ENCODE results near the gene FCHSD1.

Gene FCHSD1

DNA sequence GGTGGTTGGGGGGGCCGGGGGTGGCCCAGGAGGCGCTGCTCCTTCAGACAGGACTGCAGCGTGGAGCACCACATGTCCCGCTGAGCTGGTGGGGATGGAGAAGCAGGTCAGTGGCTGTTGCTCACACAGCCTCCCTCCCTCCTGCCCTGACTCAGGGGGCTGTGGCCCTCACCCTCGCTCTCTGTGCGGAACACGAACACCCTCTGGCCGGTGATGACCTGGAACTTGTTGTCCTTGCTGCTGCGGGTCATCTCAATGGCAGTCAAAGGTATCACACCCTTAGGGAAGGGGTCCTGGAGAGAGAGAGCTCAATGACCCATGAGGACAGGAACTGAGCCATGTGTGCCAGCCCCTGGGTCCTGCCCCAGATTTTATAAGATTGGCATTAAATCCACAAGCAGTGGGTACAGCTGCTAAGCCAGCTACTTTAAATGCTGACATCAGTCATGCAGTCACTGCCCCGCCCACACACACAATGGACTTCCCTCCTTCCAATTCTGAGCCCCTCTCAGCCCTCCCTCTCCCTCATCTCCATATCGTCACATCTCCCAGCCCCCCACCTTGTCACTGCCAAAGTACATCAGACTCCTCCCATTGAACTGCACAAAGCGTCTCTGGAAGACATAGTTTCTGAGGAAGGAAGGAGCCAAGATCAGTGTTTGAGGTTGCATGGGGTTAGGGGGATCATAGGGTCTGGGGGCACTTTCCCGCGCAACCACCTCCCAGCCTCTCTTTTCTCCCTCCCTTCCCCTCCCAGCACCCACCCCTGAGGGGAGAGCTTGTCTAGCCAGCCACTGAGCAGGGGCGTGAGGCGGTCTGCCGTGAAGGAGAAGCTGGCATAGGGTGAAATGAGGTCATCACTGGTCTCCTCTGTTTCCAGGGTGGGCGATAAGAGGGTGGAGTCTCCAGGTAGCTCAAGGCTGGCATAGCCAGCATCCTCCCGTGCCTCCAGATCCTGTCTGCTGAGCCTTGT is 21.9 kb upstream of the FCHSD1 start:
- no peak for DNase-seq (ENCODE audit: low spot score)

DNA sequence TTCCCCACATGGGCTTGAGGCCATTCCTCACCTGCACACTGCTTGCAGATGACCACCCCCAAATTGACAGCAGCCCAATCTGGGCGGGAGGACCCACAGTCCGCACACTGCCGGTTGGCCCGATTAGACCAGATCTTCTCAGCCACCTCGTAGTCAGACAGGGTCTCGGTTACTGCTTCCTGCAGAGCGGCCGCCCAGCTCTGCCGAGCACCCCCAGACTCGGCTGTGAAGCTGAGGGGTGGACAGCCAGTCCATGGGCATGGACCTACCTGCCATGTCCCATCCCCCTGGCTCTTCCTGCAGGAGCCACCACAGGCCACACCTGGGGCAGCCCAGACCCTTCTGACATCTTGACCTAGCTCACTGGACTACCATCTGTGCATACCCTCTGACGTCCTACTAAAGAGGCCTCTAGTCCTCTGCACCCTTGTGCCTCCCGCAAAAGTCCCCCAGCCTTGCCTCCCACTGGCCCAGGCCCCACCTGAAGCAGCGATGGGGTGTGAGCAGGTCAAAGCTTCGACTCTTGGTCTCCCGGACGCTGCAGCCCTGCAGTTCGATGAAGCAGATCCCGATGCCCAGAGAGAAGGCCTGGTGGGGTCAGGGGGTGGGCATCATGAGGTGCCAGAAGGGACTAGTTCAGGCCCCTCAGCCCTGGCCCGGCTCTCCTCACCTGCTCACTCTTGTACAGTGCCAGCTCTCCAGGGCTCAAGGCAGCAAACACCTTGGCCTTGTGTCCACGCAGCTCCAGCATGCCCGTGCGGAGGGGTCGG is 21.0 kb upstream of the FCHSD1 start:
- DNase-seq (ENCODE audit: low spot score): no peak

DNA sequence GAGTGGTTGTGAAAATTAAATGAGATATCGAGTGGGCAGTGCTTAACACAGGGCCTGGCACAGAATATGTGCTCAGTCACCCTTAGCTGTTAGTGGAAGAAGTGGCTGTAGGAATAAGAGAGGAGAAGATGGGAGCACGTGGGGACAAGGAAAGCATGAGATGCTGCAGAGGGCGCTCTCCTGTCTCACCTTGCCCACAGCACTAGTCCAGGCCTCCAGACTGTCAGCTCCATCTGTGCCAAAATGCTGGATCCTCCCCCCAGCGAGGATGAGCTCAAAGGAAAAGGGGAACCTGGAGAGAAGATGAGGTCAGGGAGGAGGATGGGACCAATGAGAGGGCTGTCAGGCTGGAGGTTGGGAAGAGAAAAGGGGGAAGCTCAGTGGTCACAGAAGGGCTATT is 18.3 kb upstream of the FCHSD1 start:
- no peak for DNase-seq (ENCODE audit: low spot score)

DNA sequence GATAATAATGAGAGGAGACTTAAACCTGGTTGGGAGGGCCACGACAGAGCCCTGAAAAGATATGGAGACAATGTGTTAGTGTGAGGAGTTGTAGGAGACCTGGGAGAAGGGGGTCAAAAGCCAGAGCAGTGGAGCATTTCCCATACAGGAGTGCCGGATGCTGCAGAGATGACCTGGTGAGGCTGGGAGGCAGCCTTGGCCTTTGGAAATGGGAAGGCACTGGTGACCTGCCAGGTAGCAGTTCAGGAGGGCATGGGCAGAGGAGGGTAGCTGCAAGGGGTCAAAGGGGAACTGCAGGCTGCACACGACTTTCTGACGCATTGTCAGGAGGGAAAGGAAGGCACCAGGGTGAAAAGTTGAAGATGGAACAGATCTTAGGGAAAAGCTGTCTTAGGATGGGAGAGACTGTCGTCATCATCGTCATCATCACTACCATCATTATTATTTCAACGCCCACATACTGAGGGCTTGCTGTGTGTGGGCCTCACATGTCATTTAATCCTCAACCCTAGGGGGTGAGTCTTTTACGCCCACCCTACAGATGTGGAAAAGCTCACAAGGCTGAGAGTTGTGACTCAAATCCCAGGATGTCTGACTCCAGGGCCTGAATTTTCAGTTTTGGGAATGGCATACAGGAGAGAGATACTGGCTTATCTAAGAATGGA is 17.5 kb upstream of the FCHSD1 start:
- no peak for DNase-seq (ENCODE audit: low spot score)

DNA sequence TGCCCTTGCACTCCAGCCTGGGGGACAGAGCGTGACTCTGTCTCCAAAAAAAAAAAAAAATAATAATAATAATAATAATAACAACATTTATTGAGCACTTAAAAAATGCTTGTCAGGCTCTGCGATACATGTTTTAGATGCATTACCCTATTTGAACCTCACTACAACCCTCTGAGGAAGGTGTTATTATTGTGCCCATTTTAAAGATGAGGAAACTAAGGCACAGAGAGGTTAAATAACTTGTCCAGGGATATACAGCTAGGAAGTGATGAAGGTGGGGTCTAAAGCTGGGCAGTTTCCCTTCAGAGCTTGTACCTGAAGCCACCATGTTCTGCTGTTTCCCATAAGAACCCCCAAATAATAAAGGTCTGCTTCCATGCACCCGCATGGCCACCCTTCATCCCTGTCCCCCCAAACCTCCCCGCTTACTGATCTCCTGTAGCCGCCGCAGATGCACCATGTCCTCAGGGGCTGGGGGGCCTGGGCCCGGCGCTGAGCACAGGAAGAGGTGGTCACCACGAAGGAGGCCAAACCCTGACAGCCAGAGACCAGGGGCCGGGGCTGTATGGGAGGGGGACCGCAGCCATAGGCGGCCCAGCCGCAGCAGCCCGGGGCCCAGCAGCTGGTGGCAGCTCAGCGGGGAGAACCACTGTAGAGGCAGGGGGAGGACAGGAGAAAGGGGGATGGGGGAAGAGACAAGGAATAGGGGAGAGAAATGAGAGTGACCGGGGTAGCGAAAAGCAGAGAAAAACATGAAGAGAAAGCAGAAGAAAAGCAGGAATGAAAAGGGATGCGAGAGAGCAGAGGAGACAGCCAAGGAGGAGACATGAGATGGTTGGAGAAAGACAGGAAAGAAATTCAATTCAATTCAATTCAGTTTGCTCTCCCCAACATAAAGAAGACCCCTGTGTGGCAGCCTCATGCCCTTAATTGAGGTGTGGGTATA is 15.1 kb upstream of the FCHSD1 start:
- DNase-seq (ENCODE audit: low spot score): no peak

DNA sequence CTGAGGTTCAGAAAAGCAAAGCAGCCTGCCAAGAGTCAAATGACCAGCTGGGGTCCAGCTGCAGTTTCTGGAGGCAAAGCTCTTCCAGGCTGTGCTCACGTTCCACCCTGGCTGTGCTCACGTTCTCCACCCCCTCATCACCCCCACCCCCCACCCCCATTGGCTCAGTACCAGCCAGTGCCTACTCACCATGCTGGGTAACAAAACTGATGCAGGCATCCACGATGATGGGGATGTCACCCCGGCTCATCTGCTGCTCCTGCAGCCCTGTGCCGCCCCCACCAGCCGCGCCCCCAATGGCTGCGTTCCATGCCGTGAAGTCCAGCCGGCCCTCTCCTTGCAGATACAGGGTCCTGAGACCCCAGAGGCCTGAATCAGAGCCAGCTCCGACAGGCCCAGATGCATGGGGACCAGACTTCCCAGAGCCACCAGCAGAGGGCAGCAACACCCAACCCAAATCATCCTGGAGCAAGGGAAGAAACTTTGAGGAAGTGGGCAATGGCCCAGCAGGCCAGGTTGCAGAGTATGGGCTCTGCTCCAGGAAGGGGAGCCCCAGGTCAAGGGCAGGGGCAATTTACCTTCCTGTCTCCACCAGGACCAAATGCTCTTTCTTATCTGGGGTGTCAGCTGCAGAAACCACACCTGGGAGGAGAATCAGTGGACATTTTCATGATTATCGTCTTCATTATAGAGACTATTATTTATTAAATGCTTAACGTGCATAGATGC is 13.7 kb upstream of the FCHSD1 start:
- DNase-seq (ENCODE audit: low spot score): peak; percentile 86

DNA sequence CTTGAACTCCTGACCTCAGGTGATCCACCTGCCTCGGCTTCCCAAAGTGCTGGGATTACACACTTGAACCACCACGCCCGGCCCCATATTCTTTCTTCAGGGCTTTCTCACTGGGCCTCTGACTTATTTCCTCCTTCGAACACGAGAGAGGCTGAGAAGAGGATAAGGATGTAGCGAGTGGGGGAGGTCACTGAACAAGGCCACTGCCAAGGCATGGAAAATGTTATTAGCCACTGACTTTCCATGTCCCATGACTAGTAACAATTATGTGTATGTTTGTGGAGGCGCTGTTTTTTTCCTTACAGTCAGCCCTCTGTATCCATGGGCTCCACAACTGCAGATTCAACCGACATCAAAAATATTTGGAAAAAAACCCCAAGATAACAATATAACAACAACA is 12.3 kb upstream of the FCHSD1 start:
- no peak for DNase-seq (ENCODE audit: low spot score)

DNA sequence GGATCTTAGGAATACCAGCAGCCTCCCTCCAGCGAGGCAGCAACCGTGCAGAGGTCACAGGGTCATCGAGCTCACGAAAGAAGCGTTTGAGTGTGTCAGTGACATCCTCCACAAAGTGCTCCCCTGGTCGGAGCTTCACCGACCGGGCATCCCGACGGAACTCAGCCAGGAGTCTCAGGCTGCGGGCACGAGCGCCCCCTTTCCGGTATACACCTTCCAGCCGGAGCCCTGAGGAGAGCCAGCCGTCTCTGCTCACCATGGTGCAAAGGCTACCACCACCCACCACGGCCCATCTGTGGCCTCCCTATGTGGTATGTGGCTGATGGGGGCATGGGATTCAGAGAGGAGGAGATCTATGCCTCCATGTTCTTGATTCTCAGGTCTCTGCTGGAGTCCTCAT is 10.8 kb upstream of the FCHSD1 start:
- no peak for DNase-seq (ENCODE audit: low spot score)

DNA sequence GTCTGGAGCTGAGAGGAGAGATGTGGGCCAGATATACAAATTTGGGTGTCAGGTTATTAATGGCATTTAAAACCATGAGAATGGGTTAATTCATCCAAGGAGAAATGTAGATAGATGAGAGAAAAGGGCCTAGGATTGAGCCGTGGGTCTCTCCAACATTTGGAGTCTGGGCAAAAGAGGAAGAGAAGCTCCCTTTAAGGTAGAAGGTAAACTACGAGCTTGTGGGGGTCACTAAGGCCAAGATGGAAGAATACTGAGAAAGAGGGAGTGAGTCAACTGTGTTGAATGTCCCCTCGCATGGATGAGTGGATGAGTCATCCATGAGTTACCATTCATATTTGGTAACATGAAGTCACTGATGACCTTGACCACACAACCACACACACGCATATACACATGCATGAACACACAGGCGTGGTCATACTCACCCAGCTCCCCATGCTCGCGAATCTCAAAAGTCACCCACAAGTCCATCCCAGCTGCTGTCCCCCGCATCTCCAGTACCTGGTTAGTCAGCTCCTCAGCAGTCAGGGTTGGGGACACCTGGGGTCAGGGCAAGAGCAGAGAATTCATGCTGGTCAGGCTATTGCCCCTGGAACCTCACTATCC is 6.8 kb upstream of the FCHSD1 start:
- no peak for DNase-seq (ENCODE audit: low spot score)

DNA sequence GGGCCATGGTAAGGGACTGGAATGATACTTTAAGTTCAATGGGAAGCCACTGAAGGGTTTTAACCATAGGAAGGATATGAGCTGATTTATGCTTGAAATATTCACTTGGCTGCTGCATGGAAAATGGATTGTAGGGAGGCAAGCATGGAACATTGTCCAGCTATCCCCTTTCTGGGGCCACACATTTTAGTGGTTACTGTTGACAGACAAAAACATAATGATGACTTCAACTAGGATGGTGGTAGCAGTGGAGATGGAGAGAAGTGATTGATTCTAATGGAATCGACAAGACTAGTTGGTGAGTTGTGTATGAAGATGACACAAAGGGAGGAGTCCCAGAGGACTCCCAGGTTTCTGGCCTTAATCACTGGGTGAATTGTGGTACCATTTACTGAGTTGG is 6.2 kb upstream of the FCHSD1 start:
- no peak for DNase-seq (ENCODE audit: low spot score)

DNA sequence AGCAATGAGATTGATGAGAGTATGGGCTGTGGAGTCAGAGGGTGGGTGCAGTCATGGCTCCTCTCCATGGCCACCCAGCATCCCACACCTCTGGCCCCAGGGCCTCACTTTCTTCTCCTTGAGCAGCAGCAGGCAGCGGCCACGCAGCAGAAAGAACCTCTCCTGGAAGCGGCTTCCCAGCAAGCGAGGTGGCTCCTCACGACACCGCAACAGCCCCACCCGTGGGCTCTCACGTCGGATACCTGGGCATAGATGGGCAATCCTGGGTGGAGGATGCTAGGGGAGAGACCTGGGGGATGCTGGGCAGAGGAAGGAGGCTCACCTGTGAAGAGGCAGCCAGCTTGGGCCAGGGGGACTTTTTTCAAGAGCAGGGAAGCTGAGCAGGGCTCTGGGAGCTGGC is 5.2 kb upstream of the FCHSD1 start:
- no peak for DNase-seq (ENCODE audit: low spot score)

DNA sequence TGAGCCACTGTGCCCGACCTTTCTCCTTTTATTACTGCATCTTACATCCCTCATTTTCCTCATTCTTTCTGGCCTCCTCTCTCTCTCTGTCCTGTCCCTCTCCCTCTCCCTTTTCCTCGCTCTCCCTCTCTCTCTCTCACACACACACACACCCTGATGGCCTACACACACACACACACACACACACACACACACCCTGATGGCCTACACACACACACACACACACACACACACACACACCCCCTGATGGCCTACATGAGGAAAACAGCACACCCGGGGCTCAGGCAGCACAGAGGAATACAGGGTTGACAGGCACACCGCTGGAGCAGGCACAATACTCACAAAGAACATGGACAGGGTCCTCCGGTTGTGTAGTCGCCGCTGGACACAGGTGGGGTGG is 3.8 kb upstream of the FCHSD1 start:
- no peak for DNase-seq (ENCODE audit: low spot score)

DNA sequence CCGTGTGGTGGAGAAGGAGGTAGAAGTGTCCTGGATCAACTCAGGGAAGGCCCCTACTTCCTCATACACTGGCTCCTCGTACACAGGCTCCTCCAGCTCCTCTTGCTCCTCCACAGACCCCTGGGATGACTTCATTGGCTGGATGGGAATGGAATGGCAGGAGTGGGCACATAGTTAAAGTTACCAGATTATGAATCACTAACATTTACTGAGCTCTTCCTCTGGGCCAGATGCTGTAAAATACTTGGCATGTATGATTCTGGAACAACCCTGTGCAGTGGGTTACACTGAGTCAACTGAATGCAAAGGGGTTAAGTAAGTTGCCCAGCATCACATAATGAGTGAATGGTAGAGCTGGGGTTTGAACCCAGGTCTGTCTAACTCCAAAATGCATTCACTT is 3.1 kb upstream of the FCHSD1 start:
- no peak for DNase-seq (ENCODE audit: low spot score)

DNA sequence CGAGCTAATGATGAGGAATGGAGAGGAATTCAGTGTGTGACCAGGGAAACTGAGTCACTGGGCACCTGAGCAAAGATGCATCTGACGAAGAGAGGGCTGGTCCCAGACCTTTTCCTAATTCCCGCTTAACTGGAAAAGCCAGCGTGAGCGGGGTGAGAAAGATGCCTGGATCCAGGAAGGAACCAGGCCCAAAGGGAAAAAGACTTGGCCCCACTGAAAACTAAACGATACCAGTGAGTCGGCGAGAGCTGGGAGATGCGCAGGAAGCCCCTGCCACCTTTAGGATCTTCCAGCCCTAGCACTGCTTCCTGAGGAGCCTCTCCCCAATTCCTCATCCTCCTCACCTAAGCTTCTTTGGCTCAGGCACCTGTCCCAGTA is 499 bp upstream of the FCHSD1 start:
- no peak for DNase-seq (ENCODE audit: low spot score)

DNA sequence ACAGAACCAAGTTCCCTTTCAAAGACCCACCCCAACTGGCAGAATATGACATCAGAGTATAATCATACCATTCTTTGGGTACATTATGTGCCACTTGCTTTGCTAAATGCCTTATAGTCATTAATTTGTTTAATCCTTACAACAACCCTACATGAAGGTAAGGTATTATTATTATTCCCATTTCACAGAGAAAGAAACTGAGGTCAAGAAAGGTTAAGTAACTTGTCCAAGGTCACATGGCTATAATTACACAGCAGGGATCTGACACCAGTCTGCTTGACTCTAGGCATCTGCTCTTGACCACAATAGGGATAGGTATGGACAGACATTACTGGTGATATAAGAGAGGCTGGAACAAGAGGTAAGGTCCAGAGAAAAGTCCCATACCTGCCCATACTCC is 1.2 kb downstream of the FCHSD1 start:
- no peak for DNase-seq (ENCODE audit: low spot score)

DNA sequence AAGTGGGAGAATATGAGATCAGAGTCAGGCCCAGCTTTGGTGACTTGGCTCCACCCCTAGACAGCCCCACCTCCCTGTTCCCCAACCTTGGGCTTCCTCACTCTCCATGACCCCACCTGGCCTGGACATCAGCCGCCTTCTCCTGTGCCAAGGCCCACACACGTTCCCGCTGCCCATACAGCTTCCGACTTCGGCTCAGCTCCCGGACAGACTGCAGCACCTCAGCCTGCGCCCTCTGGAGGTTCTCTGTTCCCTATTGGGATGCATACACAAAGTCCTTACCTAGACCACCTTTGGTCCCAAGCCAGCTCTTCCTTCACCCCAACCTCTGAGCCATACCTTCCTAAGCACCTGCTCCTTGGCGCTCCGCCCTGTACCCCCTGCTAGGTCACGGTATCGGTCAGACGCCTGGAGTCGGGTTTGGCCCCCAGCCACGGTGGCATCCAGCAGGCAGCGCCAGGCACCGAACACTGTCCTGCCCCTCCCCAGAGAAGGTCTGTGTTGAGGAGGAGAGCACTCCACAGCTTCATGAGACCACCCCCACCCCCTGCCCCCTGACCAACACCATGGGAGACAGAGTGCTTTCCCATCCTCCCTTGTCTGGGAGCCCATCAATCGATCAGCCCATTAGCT is 2.0 kb downstream of the FCHSD1 start:
- DNase-seq (ENCODE audit: low spot score): peak; percentile 35

DNA sequence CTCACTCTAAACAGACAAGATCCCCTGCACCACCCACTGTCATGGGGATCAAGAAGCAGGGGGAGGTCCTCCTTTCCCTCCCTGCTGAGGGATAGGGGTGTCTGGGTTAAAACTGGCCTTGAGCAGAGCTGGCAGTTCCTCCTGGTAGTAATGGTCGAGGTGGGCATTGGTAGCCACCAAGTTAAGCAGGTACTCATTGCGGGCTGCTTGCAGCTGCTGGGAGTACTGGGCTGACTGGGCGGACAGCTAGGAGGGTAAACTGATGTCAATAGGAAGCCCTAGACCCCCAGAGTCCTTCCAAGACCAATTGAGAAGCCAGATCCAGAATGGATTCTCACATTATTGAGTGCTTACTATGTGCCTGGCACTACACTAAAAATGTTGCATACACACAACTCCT is 3.4 kb downstream of the FCHSD1 start:
- no peak for DNase-seq (ENCODE audit: low spot score)

DNA sequence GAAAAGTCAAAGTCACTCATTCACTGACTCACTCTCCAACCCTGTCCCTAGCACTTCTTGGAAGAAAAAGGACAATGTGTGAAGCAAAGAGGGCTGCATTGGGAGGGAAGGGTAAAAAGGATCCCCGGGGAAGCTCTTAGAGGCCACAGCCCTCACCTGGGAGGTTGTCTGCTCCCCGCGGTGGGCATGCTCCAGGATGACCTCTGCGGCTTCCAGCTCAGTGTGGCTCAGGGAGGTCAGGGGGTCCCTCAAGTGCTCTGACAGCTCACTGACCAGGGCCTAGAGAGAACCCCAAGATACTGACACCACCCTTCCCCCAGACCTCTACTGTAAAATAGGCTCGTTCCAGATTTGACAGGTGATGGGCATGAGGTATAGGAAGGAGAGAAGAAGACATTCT is 4.0 kb downstream of the FCHSD1 start:
- DNase-seq (ENCODE audit: low spot score): no peak

DNA sequence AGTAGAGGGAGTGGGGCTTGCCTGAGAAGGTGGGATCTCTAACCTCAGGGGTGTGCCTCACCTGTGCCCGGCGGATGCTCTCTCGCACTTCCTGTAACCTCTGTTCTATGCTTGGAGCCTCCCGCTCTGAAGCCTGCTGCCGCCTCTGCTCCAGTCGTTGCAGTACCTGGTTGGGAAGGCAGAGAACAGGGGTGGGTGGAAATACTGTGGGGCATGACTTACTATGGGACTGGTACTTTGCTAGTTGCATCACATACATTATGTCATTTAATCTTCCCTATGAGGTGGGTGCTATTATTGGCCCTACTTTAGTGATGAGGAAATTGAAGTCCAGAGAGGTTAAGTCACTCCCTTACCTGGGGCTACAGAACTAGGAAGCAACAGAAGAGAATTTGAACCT is 5.2 kb downstream of the FCHSD1 start:
- no peak for DNase-seq (ENCODE audit: low spot score)

DNA sequence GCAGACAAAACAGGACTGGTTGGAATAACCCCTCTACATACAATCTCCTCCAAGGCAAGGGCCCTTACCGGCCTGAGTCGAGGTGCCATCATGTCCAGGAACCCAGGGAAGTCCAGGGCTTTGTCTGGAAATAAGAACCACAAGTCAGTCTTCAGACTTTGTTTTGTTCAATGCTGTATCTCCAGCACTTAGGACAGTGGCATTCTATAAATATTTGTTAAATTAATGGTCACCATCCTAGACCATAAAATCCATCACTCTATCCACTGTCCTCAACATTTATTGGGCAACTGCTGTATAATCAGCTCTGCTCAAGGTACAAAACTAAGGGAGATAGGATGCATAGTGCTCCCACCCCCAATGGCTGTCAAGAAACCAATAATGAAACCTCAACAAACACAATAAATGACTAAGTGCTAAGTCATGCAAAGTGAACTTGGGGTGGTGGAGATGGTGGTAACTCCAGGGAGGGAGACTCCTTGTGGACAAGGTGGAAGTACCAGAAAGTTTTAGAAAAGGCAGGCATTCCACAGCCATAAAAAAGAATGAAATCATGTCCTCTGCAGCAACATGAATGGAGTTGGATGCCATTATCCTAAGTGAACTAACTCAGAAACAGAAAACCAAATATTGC is 9.5 kb downstream of the FCHSD1 start:
- no peak for DNase-seq (ENCODE audit: low spot score)

Data from ecto neural progenitor cell (in vitro differentiated cells).